HepG2 (cell line): Measurements from ENCODE around the gene CCDC88B. TPM values are rescaled to one million over a fixed set of nuclear protein-coding genes. Genes with fewer than 3 reads are reported as not detected.
A peak's percentile ranks its signal among the peaks of the same experiment; 100 is the strongest.

ENCODE experiments used
- ATAC-seq: fragments of 200-7000 bp; cut with Tn5 transposase; 3 replicates; pipeline ENCODE4 v1.9.1; 2020; ENCODE audit warnings: mild to moderate bottlenecking, moderate library complexity
- BruUV-seq: library from RNA; stranded (reverse); fragments of 400-500 nt; replicated peaks from 2 replicates; lab custom pipeline; 2021; lab: Mats Ljungman, UMichigan
- CTCF ChIA-PET: fragments of 300-600 bp; formaldehyde crosslinking; extraction: SDS; loops from one replicate; lab custom pipeline; 2021; ENCODE audit warnings: low total read pairs, inconsistent platforms, low intra/inter-chr PET ratio; lab: Yijun Ruan, JAX
- POLR2A ChIA-PET: fragments of 350-600 bp; sonication (Branson Sonifier 250); formaldehyde crosslinking; loops from one replicate; lab custom pipeline; 2020; ENCODE audit warnings: antibody characterized with exemption, inconsistent platforms; lab: Yijun Ruan, JAX
- DNase-seq: peaks from one replicate; pipeline ENCODE4 v3.0.0-alpha.2; 2015; ENCODE audit warnings: low spot score
- FAIRE-seq: peaks from 3 replicates; lab custom pipeline; 2011; peaks lifted over from hg19 to GRCh38; lab: Jason Lieb, UNC
- H2AFZ ChIP-seq: one replicate; pipeline ENCODE4 v1.6.1; 2011; ENCODE audit warnings: low read length, inconsistent platforms
- H3K27ac ChIP-seq: fragments of 300-600 bp; 3 replicates; pipeline ENCODE4 v1.8.0; 2011; ENCODE audit warnings: mixed run types, mild to moderate bottlenecking, mixed read lengths, low read length, inconsistent platforms; ENCODE audit not compliant: insufficient read depth; ENCODE audit errors: extremely low read length
- H3K27me3 ChIP-seq, 2 experiments: fragments of 200-600 bp in 1 of 2; 2 replicates in 1 of 2; 3 replicates in 1 of 2; pipeline versions ENCODE4 v1.6.0 to v1.8.0; 2011; ENCODE audit warnings: low read length in 2 of 2, mild to moderate bottlenecking in 2 of 2, moderate library complexity in 2 of 2, inconsistent platforms in 1 of 2; ENCODE audit not compliant: insufficient read depth in 2 of 2, control insufficient read depth in 1 of 2
- H3K36me3 ChIP-seq, 2 experiments: fragments of 200-600 bp in 1 of 2; replicated peaks in 1 of 2; 2 replicates in 1 of 2; 3 replicates in 1 of 2; pipeline versions ENCODE4 v1.5.1 to v1.8.0; 2011; ENCODE audit warnings: low read length in 2 of 2, inconsistent platforms in 1 of 2; ENCODE audit not compliant: insufficient read depth in 2 of 2, control insufficient read depth in 1 of 2
- H3K4me1 ChIP-seq: 2 replicates; pipeline ENCODE4 v1.5.1; 2012; ENCODE audit warnings: low read length, inconsistent platforms; ENCODE audit not compliant: insufficient read depth
- H3K4me2 ChIP-seq: 2 replicates; pipeline ENCODE4 v1.6.0; 2011; ENCODE audit warnings: low read depth, low read length, inconsistent platforms
- H3K4me3 ChIP-seq, 3 experiments: fragments of 200-600 bp in 1 of 3; sonication (generic), shearing (Covaris generic) in 1 of 3; replicated peaks in 1 of 3; 2 replicates each; pipeline ENCODE4 v1.5.1; 2011 to 2016; ENCODE audit warnings: low read length in 3 of 3, inconsistent platforms in 2 of 3, low read depth in 2 of 3, mild to moderate bottlenecking in 2 of 3, control low read depth in 1 of 3, mixed read lengths in 1 of 3; ENCODE audit not compliant: insufficient read depth in 1 of 3
- H3K79me2 ChIP-seq: one replicate; pipeline ENCODE4 v1.6.1; 2011; ENCODE audit warnings: low read length, inconsistent platforms; ENCODE audit not compliant: insufficient read depth
- H3K9ac ChIP-seq: 2 replicates; pipeline ENCODE4 v1.6.0; 2011; ENCODE audit warnings: mild to moderate bottlenecking, low read depth, low read length, inconsistent platforms; ENCODE audit not compliant: insufficient read depth
- H3K9me3 ChIP-seq: 2 replicates; pipeline ENCODE4 v1.5.1; 2012; ENCODE audit warnings: mild to moderate bottlenecking, low read length
- H4K20me1 ChIP-seq: 2 replicates; pipeline ENCODE4 v1.6.0; 2011; ENCODE audit warnings: inconsistent platforms, mild to moderate bottlenecking, low read length, moderate library complexity; ENCODE audit not compliant: insufficient read depth
- HNF4G ChIP-seq, 2 experiments: sonication (generic) in 1 of 2; formaldehyde crosslinking in 1 of 2; IDR thresholded peaks; 2 replicates each; pipeline versions ENCODE4 v1.4.0 to v1.6.1; 2011 to 2020; ENCODE audit warnings: borderline replicate concordance in 2 of 2, low read depth in 2 of 2, mild to moderate bottlenecking in 2 of 2, low read length in 1 of 2, missing genetic modification reagents in 1 of 2, moderate library complexity in 1 of 2
- HNRNPL ChIP-seq: fragments of 200-400 bp; formaldehyde crosslinking; IDR thresholded peaks from 2 replicates; pipeline ENCODE4 v1.6.1; 2017; ENCODE audit warnings: mild to moderate bottlenecking, low read depth, low read length
- KLF15 ChIP-seq: sonication (generic); formaldehyde crosslinking; IDR thresholded peaks from 2 replicates; pipeline ENCODE4 v1.8.1; 2023; ENCODE audit warnings: borderline replicate concordance, mild to moderate bottlenecking, inconsistent platforms, missing genetic modification reagents, mixed read lengths
- MIER2 ChIP-seq: IDR thresholded peaks from 2 replicates; pipeline ENCODE4 v1.6.1; 2016; ENCODE audit warnings: missing biosample characterization, missing genetic modification reagents
- NFYB ChIP-seq: sonication (generic); formaldehyde crosslinking; IDR thresholded peaks from 2 replicates; pipeline ENCODE4 v1.4.0; 2020; ENCODE audit warnings: missing genetic modification reagents
- POLR2A ChIP-seq, 2 experiments: IDR thresholded peaks; 2 replicates each; pipeline ENCODE4 v1.6.1; 2011; ENCODE audit warnings: low read depth in 2 of 2, low read length in 2 of 2, mild to moderate bottlenecking in 1 of 2, moderate library complexity in 1 of 2; ENCODE audit not compliant: insufficient read depth in 1 of 2
- RERE ChIP-seq: IDR thresholded peaks from 2 replicates; pipeline ENCODE4 v1.6.1; 2016; ENCODE audit warnings: low read depth, missing genetic modification reagents, missing compliant biosample characterization
- TFAP4 ChIP-seq: sonication (generic); IDR thresholded peaks from 2 replicates; pipeline ENCODE4 v1.6.1; 2016; ENCODE audit warnings: low read depth, borderline replicate concordance
- ZBTB7A ChIP-seq: sonication (generic); formaldehyde crosslinking; IDR thresholded peaks from 2 replicates; pipeline ENCODE4 v1.8.0; 2022; ENCODE audit warnings: mild to moderate bottlenecking, missing genetic modification reagents
- ZNF24 ChIP-seq: fragments of 450-650 bp; IDR thresholded peaks from 2 replicates; pipeline ENCODE4 v1.6.1; 2017; ENCODE audit warnings: antibody characterized with exemption, mild to moderate bottlenecking
- ZNF441 ChIP-seq: sonication (generic); formaldehyde crosslinking; IDR thresholded peaks from 2 replicates; pipeline ENCODE4 v1.7.0; 2021; ENCODE audit warnings: missing genetic modification reagents, borderline replicate concordance
- ZNF816 ChIP-seq: sonication (generic); formaldehyde crosslinking; IDR thresholded peaks from 2 replicates; pipeline ENCODE4 v1.8.0; 2022; ENCODE audit warnings: missing genetic modification reagents, mild to moderate bottlenecking, borderline replicate concordance
- whole genome bisulfite sequencing: methylation state at CpG from one replicate; pipeline ENCODE4 v1.1.6; 2017; ENCODE audit warnings: low lambda C conversion rate; 5-methylcytosine and 5-hydroxymethylcytosine counted together
- in situ Hi-C: cut with HindIII; loops from 2 replicates; pipeline ENCODE4 v1.10.0; 2017; ENCODE audit warnings: low pct_unique_long_range_greater_than_20kb; ENCODE audit not compliant: extremely low pct_ligation_motif_present
- intact Hi-C: fragments of 100-400 bp; cut with micrococcal nuclease; formaldehyde crosslinking; loops from one replicate; pipeline ENCODE4 v1.10.0; 2022; ENCODE audit not compliant: unreplicated experiment
- polyA plus RNA-seq, 8 experiments: library from polyadenylated mRNA; depleted of rRNA in 3 of 8; stranded (reverse) in 7 of 8; unstranded in 1 of 8; fragments of >200 nt; fragmentation: Illumina TruSeq in 4 of 8; extraction: Trizol in 4 of 8; gene quantifications; 2 replicates each; pipeline versions ENCODE4 v1.2.1 to v1.2.3, GENCODE V29; 2011 to 2016; ENCODE audit warnings: low read depth in 4 of 8, missing spikeins in 1 of 8, mixed read lengths in 1 of 8; ENCODE audit not compliant: insufficient read depth in 1 of 8
- total RNA-seq, 5 experiments: library from RNA; depleted of rRNA; stranded (reverse); fragments of >200 nt; fragmentation: Illumina TruSeq; extraction: Trizol; gene quantifications; 2 replicates each; pipeline ENCODE4 v1.2.3, GENCODE V29; 2016; ENCODE audit warnings: low read depth in 1 of 5
- TF ChIP-seq, protein P1 (sequence below): sonication (generic); formaldehyde crosslinking; IDR thresholded peaks from 2 replicates; pipeline ENCODE4 v1.8.0; 2022; ENCODE audit warnings: mild to moderate bottlenecking, missing genetic modification reagents
- TF ChIP-seq, protein P2 (sequence below): sonication (generic); formaldehyde crosslinking; IDR thresholded peaks from 2 replicates; pipeline ENCODE4 v1.8.1; 2023; ENCODE audit warnings: mild to moderate bottlenecking, inconsistent platforms, moderate library complexity, missing genetic modification reagents, borderline replicate concordance

The CCDC88B gene
- total and polyA plus RNA-seq, 2 of the 13 experiments (the other 11 are each of a cell fraction or from before 2014, with no cell fraction given), result 3.6 to 4.8 TPM

DNA sequence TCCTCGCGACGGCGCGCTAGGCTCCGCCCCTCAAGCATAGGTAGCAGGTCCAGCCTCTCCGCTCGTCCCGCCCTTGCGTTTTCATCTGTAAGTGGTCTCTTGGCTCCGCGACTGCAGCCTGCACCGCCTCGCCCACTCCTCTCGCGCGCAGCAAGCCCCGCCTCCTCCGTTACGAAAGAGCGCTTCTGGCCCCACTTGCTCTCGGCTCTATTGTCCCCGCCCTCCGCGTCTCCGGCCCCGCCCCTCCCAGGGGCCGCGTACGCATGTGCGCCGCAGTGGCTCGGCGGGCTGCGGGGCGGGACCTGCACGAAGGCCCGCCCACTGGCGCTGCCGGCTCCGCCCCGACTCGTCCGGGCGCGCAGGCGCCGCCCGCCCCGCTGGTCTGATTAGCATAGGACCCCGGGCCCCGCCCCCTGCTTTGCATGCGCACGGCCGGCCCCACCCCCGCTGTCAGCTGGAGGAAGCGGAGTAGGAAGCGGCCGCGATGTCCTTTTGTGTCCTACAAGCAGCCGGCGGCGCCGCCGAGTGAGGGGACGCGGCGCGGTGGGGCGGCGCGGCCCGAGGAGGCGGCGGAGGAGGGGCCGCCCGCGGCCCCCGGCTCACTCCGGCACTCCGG lies 34.8 kb upstream of the CCDC88B start, which contains the start of gene ESRRA:
Gene ESRRA (plus strand): TSS at position 450 of the 616 bp plus-strand sequence. CDS start 1,656 bp downstream, outside the sequence.
- ATAC-seq (peak; percentile 66), DNase-seq (peak; percentile 97), FAIRE-seq (peak; percentile 84)
- H3K27me3 ChIP-seq, result peaks cover 0 to 7% of the 10 kb centered on the region in 2 experiments; a peak in 3 of 5 replicates
- H3K79me2 ChIP-seq, result peaks cover 15% of the 10 kb centered on the region
- peak within 1 kb of the TSS; percentile 94 for H3K27ac ChIP-seq
- H3K4me3 ChIP-seq, result peak within 1 kb of the TSS; percentile 68 to 85 (median 70)
- POLR2A ChIA-PET, result interaction anchor here (0.9 to 5.5 kb wide), 16 partner anchors 12 to 473 kb away, joined by 3 to 103 read pairs (median 6); partner anchors contain the start of genes BAD, FKBP2, GPR137 and NUDT22
- H3K36me3 ChIP-seq, result no peaks in the 10 kb centered on the region
- H3K9me3 ChIP-seq, result no peaks in the 10 kb centered on the region
- peaks cover 66% of the 10 kb centered on the region for H3K4me1 ChIP-seq
- H3K4me2 ChIP-seq, result peak within 1 kb of the TSS; percentile 97
- in situ Hi-C loops (no loop called here), intact Hi-C loops (loop anchor here (2.0 to 10.0 kb wide), 2 partner anchors 34 to 120 kb away; partner anchors contain the start of gene STIP1)
- H3K9ac ChIP-seq, result peak within 1 kb of the TSS; percentile 88
- CTCF ChIA-PET, result interaction anchor here (1.3 kb wide), 1 partner anchor 101 kb away, joined by 7 read pairs; no protein-coding TSS in a partner anchor
- H2AFZ ChIP-seq, result no peak within 1 kb of the TSS
- no peaks in the 10 kb centered on the region for H4K20me1 ChIP-seq
- BruUV-seq, result no TSS peak
- 0% methylated on average over 20 of the region's 81 CpGs for WGBS
- TF ChIP-seq ZNF816 (no peak), TFAP4 (peak; percentile 95), HNF4G (IDR thresholded peaks at IDR 0.05; ENCODE audit: borderline replicate concordance, low read depth, low read length) (no peak), HNF4G (CRISPR knock-in tag; IDR thresholded peaks at IDR 0.05; ENCODE audit: borderline replicate concordance, low read depth) (no peak), POLR2A (IDR thresholded peaks at IDR 0.05; ENCODE audit: insufficient read depth in 1 of 2, low read depth in 2 of 2, low read length in 2 of 2) (peak in 1 of 2 experiments; percentile 20; a peak in 2 of 4 replicates), ZNF24 (no peak), ZBTB7A (CRISPR knock-in tag) (peak; percentile 81), ZNF441 (CRISPR knock-in tag) (peak; percentile 100), NFYB (CRISPR knock-in tag) (peak; percentile 41; the same call in 1 of the 2 replicates), MIER2 (CRISPR knock-in tag) (no peak), HNRNPL (no peak), RERE (CRISPR knock-in tag) (no peak), KLF15 (CRISPR knock-in tag) (no peak)
- TF ChIP-seq, protein P1, sequence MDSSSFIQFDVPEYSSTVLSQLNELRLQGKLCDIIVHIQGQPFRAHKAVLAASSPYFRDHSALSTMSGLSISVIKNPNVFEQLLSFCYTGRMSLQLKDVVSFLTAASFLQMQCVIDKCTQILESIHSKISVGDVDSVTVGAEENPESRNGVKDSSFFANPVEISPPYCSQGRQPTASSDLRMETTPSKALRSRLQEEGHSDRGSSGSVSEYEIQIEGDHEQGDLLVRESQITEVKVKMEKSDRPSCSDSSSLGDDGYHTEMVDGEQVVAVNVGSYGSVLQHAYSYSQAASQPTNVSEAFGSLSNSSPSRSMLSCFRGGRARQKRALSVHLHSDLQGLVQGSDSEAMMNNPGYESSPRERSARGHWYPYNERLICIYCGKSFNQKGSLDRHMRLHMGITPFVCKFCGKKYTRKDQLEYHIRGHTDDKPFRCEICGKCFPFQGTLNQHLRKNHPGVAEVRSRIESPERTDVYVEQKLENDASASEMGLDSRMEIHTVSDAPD (CRISPR knock-in tag), result no peak
- TF ChIP-seq, protein P2, sequence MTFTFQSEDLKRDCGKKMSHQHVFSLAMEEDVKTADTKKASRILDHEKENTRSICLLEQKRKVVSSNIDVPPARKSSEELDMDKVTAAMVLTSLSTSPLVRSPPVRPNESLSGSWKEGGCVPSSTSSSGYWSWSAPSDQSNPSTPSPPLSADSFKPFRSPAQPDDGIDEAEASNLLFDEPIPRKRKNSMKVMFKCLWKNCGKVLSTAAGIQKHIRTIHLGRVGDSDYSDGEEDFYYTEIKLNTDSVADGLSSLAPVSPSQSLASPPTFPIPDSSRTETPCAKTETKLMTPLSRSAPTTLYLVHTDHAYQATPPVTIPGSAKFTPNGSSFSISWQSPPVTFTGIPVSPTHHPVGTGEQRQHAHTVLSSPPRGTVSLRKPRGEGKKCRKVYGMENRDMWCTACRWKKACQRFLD (CRISPR knock-in tag), result no peak
